ENCODE data around the gene GUCY1A2.

DNA sequence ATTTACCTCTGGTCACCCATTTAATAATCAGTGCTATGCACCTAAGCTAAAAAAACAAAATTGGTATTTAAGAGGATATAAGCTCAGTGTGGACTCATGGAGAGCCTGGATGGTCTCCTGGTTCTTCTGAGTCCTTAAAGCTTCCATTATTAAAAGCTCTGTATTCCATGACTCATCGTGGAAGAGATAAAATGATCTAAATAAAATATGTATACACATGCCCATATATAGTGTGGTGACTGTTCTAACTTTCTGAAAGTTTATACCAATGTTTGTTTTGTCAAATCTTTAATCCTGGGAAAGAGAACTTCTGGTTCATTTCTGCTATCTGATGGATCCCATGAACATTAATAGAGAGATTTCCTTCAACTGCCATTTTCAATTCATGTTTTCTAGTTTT lies 375.9 kb downstream of the GUCY1A2 start:
- TF ChIP-seq POLR2AphosphoS5 (IDR thresholded peaks at IDR 0.05; ENCODE audit: insufficient read depth, low read depth, low read length) (no peak), POLR2A (IDR thresholded peaks at IDR 0.05; ENCODE audit: low read depth, low read length) (no peak)
- TF ChIP-seq, protein P1, sequence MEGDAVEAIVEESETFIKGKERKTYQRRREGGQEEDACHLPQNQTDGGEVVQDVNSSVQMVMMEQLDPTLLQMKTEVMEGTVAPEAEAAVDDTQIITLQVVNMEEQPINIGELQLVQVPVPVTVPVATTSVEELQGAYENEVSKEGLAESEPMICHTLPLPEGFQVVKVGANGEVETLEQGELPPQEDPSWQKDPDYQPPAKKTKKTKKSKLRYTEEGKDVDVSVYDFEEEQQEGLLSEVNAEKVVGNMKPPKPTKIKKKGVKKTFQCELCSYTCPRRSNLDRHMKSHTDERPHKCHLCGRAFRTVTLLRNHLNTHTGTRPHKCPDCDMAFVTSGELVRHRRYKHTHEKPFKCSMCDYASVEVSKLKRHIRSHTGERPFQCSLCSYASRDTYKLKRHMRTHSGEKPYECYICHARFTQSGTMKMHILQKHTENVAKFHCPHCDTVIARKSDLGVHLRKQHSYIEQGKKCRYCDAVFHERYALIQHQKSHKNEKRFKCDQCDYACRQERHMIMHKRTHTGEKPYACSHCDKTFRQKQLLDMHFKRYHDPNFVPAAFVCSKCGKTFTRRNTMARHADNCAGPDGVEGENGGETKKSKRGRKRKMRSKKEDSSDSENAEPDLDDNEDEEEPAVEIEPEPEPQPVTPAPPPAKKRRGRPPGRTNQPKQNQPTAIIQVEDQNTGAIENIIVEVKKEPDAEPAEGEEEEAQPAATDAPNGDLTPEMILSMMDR (IDR thresholded peaks at IDR 0.05; ENCODE audit: extremely low read depth in 1 of 2, insufficient read depth in 1 of 2, low read depth in 1 of 2, low read length in 2 of 2), result no peak
